Measurements from ENCODE around the gene LNX1. TPM values are rescaled to one million over a fixed set of nuclear protein-coding genes. Genes with fewer than 3 reads are reported as not detected.

LNX1 gene
- total RNA-seq, 1 experiment from 2014 or later = 1.7 TPM

DNA sequence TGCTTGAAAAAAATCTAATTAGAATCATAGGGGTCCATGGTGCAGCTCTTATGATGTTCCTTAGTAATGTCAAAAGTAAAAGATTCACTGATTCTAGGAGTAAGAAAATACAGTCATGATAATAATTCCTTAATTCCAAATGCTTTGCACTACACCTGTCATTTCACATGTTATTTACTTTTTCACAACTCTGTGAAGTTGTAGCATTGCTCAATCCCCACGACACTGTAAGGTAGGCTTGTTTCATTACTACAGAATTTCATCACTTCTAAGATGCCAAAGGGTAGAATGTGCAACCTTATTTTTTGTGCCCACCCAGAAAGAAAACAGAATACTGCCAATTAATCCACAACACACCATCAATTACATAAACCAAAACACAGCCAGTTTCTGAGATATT is 46.1 kb upstream of the LNX1 start:
- Histone ChIP-seq H3K14ac (ENCODE audit: insufficient read depth, low read length) (no peak overlapping the region), H2AFZ (ENCODE audit: low read length) (no peak overlapping the region), H3K4ac (ENCODE audit: low read depth, low read length) (no peak overlapping the region), H3T11ph (ENCODE audit: low read length) (no peak overlapping the region), H3K9ac (ENCODE audit: extremely low read depth, insufficient read length, low read length) (no peak overlapping the region), H3K23me2 (ENCODE audit: insufficient read length, low read depth, low read length, poor library complexity, severe bottlenecking) (no peaks in the 10 kb centered on the region), H4K20me1 (ENCODE audit: control insufficient read depth, insufficient read depth, insufficient read length) (no peaks in the 10 kb centered on the region), H4K8ac (replicated peaks; ENCODE audit: insufficient read length, low read depth, low read length) (no peak overlapping the region), H3K27ac (ENCODE audit: insufficient read length, low read depth, low read length) (no peak overlapping the region), H3K56ac (ENCODE audit: insufficient read length, low read depth, low read length) (no peak overlapping the region), H4K91ac (ENCODE audit: insufficient read length, low read depth, low read length) (no peak overlapping the region), H3K23ac (ENCODE audit: insufficient read length, low read depth, low read length) (no peak overlapping the region), H3K27me3 (ENCODE audit: insufficient read depth, low read length) (no peaks in the 10 kb centered on the region), H2AK5ac (ENCODE audit: insufficient read length, low read length) (no peak overlapping the region), H2BK5ac (ENCODE audit: insufficient read length, low read length) (no peak overlapping the region), H3K18ac (ENCODE audit: insufficient read length, low read depth, low read length) (no peak overlapping the region), H4K5ac (ENCODE audit: insufficient read length, low read depth, low read length) (no peak overlapping the region), H3K4me2 (ENCODE audit: insufficient read depth, insufficient read length, low read length) (no peak overlapping the region), H2BK12ac (ENCODE audit: insufficient read length, low read depth, low read length) (no peak overlapping the region), H3K79me1 (ENCODE audit: insufficient read depth, low read depth, low read length, poor library complexity, severe bottlenecking) (no peaks in the 10 kb centered on the region), H2BK15ac (ENCODE audit: low read depth, low read length) (no peak overlapping the region), H3K9me3 (ENCODE audit: control insufficient read depth, low read depth, low read length) (no peaks in the 10 kb centered on the region), H3K4me1 (ENCODE audit: insufficient read depth, low read length) (no peaks in the 10 kb centered on the region), H3K79me2 (ENCODE audit: insufficient read depth, low read length) (no peaks in the 10 kb centered on the region), H2BK120ac (ENCODE audit: low read depth, low read length, poor library complexity, severe bottlenecking) (no peak overlapping the region), H2BK20ac (ENCODE audit: low read depth, low read length, poor library complexity, severe bottlenecking) (no peak overlapping the region)
- Mint-ChIP-seq H3K36me3 (ENCODE audit: insufficient read depth in 1 of 3, low read depth in 3 of 3) (no peaks in the 10 kb centered on the region), H3K4me3 (no peak overlapping the region), H3K9me3 (no peaks in the 10 kb centered on the region), H3K4me1 (peaks cover 5 to 13% of the 10 kb centered on the region in 2 experiments; a peak in 3 of 4 replicates), H3K27ac (no peak overlapping the region), H3K27me3 (ENCODE audit: low read depth) (no peaks in the 10 kb centered on the region)
- TF ChIP-seq CTCF (conservative IDR thresholded peaks at IDR 0.05) = no peak
- WGBS (ENCODE audit: extremely low coverage, insufficient read length, low lambda C conversion rate) = no CpG with 5 or more reads among the region's 1 CpG
- no peak for DNase-seq
